Erythroblast (primary cell): ENCODE data around the gene GOLGA1.

Source experiments
- GATA1 ChIP-seq: IDR thresholded peaks from 2 replicates; pipeline ENCODE4 v1.6.1; 2011; ENCODE audit warnings: low read depth, mild to moderate bottlenecking, control low read depth, low read length, moderate library complexity
- POLR2A ChIP-seq: IDR thresholded peaks from 2 replicates; pipeline ENCODE4 v1.6.1; 2011; ENCODE audit warnings: mild to moderate bottlenecking, low read length

DNA sequence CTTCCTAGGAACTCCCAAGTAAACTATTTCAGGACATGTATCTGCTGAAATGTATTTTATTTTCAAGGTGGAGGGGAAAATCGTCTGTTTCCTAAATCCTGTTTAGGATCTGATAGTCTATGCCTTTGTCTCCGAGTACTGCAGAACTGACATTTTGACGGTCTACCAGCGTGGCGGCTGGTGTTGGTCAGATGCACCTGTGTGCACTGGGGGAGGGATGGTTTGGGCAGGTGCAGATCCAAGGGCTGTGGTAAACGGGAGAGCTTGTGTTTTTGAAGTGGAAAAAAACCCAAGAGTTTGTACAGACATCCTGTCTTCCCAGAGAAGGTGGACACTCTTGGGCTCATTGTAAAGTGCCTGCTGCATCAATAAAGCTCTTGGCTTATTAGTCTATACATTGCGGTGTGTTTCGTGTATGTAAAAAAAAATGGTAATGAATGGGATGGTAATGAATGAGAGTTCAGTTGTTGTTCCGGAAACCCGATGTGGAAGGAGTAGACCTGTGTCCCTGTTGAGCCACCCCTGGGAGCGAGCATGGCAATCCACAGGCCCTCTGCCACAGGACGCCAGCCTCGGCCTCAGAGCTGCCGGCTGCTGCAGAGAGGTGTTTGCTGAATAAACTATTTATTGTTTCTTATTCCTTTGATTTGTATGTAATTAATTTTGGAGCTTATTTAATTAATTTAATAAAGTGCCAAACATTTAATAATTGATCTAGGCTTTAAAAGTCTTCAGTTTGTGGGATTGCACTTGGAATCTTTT lies 63.7 kb downstream of the GOLGA1 start:
- no peak for TF ChIP-seq POLR2A
- TF ChIP-seq GATA1: no peak
